ENCODE data around the gene NAV2.

Gene NAV2

GRCh38 chr11:20163783-20164481 is 451.3 kb downstream of the NAV2 start:
- DNase-seq (ENCODE audit: extremely low spot score): no peak
- CTCF ChIA-PET: interaction anchor here (1.0 to 3.6 kb wide), 2 partner anchors 31 to 36 kb away, joined by 4 to 13 read pairs; no protein-coding TSS in a partner anchor
- POLR2A ChIA-PET: no interaction called here

More at GRCh38 chr11:20163783-20164481, 451.3 kb downstream of the NAV2 start:
- no peak for TF ChIP-seq CTCF (IDR thresholded peaks at IDR 0.05; ENCODE audit: control extremely low read depth, extremely low read depth, low read depth, missing control alignments)

Measured in GM10248 (cell line).